ENCODE measurements around the gene PTPRT. TPM values are rescaled to one million over a fixed set of nuclear protein-coding genes. Genes with fewer than 3 reads are reported as not detected.
"Not testable (repeated sequence)": the region's sequence is repeated elsewhere in the genome, so short reads cannot be mapped to it uniquely, and the experiment has no call there.

PTPRT gene
- total and polyA plus RNA-seq, 8 donors, result 0.23 to 1.8 (median 0.95) TPM

GRCh38 chr20:42902509-42902908 is 287.2 kb downstream of the PTPRT start:
- H3K27me3 ChIP-seq, result no peaks in the 10 kb centered on the region
- no peak for DNase-seq
- intact Hi-C loops (cut with DNase I), result no loop called here

GRCh38 chr20:42901689-42902440 is 287.8 kb downstream of the PTPRT start:
- 75 to 82% methylated on average over 2 of the region's 2 CpGs for WGBS, 2 donors
- peak overlapping the region in 2 of 4 donors; percentile 37 to 67 for H3K27ac ChIP-seq
- DNase-seq, result peak in 4 of 6 donors; percentile 58 to 81 (median 70)

More at GRCh38 chr20:42902509-42902908, 287.2 kb downstream of the PTPRT start:
- ATAC-seq (no peak), FAIRE-seq (no peak)
- H3K4me3 ChIP-seq, result no peak overlapping the region
- H3K36me3 ChIP-seq, result no peaks in the 10 kb centered on the region
- peak overlapping the region in 1 of 4 donors; percentile 67 for H3K27ac ChIP-seq
- 85 to 86% methylated on average over 3 of the region's 3 CpGs for WGBS, 2 donors
- TF ChIP-seq CTCF (IDR thresholded peaks at IDR 0.05), result no peak
- H3K9me3 ChIP-seq, result no peaks in the 10 kb centered on the region
- H3K4me1 ChIP-seq, result peaks cover 0 to 8% (median 5%) of the 10 kb centered on the region in 3 donors

GRCh38 chr20:42900764-42901163 is 288.9 kb downstream of the PTPRT start:
- 56 to 79% methylated on average over 5 of the region's 5 CpGs for WGBS, 2 donors
- ATAC-seq; H3K9me3 ChIP-seq; DNase-seq; H3K4me3 ChIP-seq; FAIRE-seq; H3K4me1 ChIP-seq; H3K36me3 ChIP-seq; intact Hi-C loops (cut with DNase I); H3K27me3 ChIP-seq; H3K27ac ChIP-seq: not testable (repeated sequence)

More at GRCh38 chr20:42901689-42902440, 287.8 kb downstream of the PTPRT start:
- H3K27me3 ChIP-seq, result no peaks in the 10 kb centered on the region
- no peak for TF ChIP-seq CTCF (IDR thresholded peaks at IDR 0.05)
- ATAC-seq, result peak; percentile 87 to 97 (median 93)
- intact Hi-C loops (cut with DNase I), result no loop called here
- no peak for FAIRE-seq
- peaks cover 0 to 8% (median 8%) of the 10 kb centered on the region in 3 donors for H3K4me1 ChIP-seq
- H3K36me3 ChIP-seq, result no peaks in the 10 kb centered on the region
- no peak overlapping the region for H3K4me3 ChIP-seq
- H3K9me3 ChIP-seq, result no peaks in the 10 kb centered on the region

- WGBS, 2 donors, result 58 to 63% methylated on average over 1 of the region's 1 CpG
- no peak overlapping the region for H3K27ac ChIP-seq
- H3K4me3 ChIP-seq, result no peak overlapping the region
- peaks cover 0 to 8% (median 0%) of the 10 kb centered on the region in 3 donors for H3K4me1 ChIP-seq
- no peak for TF ChIP-seq CTCF (IDR thresholded peaks at IDR 0.05)
- no peaks in the 10 kb centered on the region for H3K27me3 ChIP-seq
- intact Hi-C loops (cut with DNase I), result no loop called here
- FAIRE-seq (no peak), ATAC-seq (peak in 3 of 4 donors; percentile 43 to 67 (median 65)), DNase-seq (no peak)
- no peaks in the 10 kb centered on the region for H3K36me3 ChIP-seq
- H3K9me3 ChIP-seq, result no peaks in the 10 kb centered on the region
These were observed 294.7 kb downstream of the PTPRT start for GRCh38 chr20:42895020-42895419.

GRCh38 chr20:42894483-42894882 is 295.2 kb downstream of the PTPRT start:
- Histone ChIP-seq H3K4me1 (peaks cover 0 to 8% (median 0%) of the 10 kb centered on the region in 3 donors), H3K4me3 (no peak overlapping the region), H3K27ac (no peak overlapping the region), H3K36me3 (no peaks in the 10 kb centered on the region), H3K27me3 (no peaks in the 10 kb centered on the region), H3K9me3 (no peaks in the 10 kb centered on the region)
- intact Hi-C loops (cut with DNase I), result no loop called here
- WGBS, 2 donors, result 41 to 50% methylated on average over 3 of the region's 3 CpGs
- FAIRE-seq (no peak), ATAC-seq (peak in 3 of 4 donors; percentile 33 to 48 (median 35)), DNase-seq (peak in 1 of 6 donors; percentile 19)
- no peak for TF ChIP-seq CTCF (IDR thresholded peaks at IDR 0.05)

Measured in pancreas (tissue), 10 donors.